ENCODE results near the gene DNAJB2.

- TF ChIP-seq EZH2phosphoT487 (IDR thresholded peaks at IDR 0.05; ENCODE audit: low read depth) (no peak), CTCF (IDR thresholded peaks at IDR 0.05; ENCODE audit: low read depth, low read length) (no peak)
These were observed 9.7 kb upstream of the DNAJB2 start for GRCh38 chr2:219269362-219270054.

All from OCI-LY3 (cell line).